Endodermal cell (in vitro differentiated cells): ENCODE measurements around the gene MNAT1. TPM values are rescaled to one million over a fixed set of nuclear protein-coding genes. Genes with fewer than 3 reads are reported as not detected.

ENCODE experiments used
- DNase-seq: peaks from one replicate; pipeline ENCODE4 v3.0.0-alpha.2; 2017
- H3K27ac ChIP-seq: 2 replicates; pipeline ENCODE4 v1.5.1; 2013; ENCODE audit warnings: mild to moderate bottlenecking, low read depth, low read length, moderate library complexity
- H3K27me3 ChIP-seq: 2 replicates; pipeline ENCODE4 v1.6.1; 2013; ENCODE audit warnings: mild to moderate bottlenecking, low read length, moderate library complexity; ENCODE audit not compliant: insufficient read depth, control insufficient read depth, poor library complexity, severe bottlenecking
- H3K36me3 ChIP-seq: 2 replicates; pipeline ENCODE4 v1.7.0; 2013; ENCODE audit warnings: mild to moderate bottlenecking, low read length, moderate library complexity; ENCODE audit not compliant: control insufficient read depth, insufficient read depth
- H3K4me1 ChIP-seq: one replicate; pipeline ENCODE4 v1.7.0; 2013; ENCODE audit warnings: low read length; ENCODE audit not compliant: control insufficient read depth, insufficient read depth
- H3K4me3 ChIP-seq: 2 replicates; pipeline ENCODE4 v1.5.1; 2013; ENCODE audit warnings: mild to moderate bottlenecking, low read length, moderate library complexity
- H3K9ac ChIP-seq: 2 replicates; pipeline ENCODE4 v1.6.1; 2013; ENCODE audit warnings: mild to moderate bottlenecking, low read length, moderate library complexity; ENCODE audit not compliant: poor library complexity, severe bottlenecking; ENCODE audit errors: extremely low read depth
- H3K9me3 ChIP-seq: 2 replicates; pipeline ENCODE4 v1.6.1; 2013; ENCODE audit warnings: mild to moderate bottlenecking, low read length, moderate library complexity; ENCODE audit not compliant: control insufficient read depth
- H3K27ac Mint-ChIP-seq: 2 replicates; pipeline ENCODE4 v1.8.0; 2020; ENCODE audit warnings: mixed read lengths
- H3K27me3 Mint-ChIP-seq: 2 replicates; pipeline ENCODE4 v1.8.0; 2021; ENCODE audit warnings: mild to moderate bottlenecking, mixed read lengths; ENCODE audit not compliant: insufficient read depth
- H3K36me3 Mint-ChIP-seq: 2 replicates; pipeline ENCODE4 v1.8.0; 2020; ENCODE audit warnings: low read depth, mixed read lengths
- H3K4me1 Mint-ChIP-seq: 2 replicates; pipeline ENCODE4 v1.8.0; 2020; ENCODE audit warnings: mixed read lengths
- H3K4me3 Mint-ChIP-seq: 2 replicates; pipeline ENCODE4 v1.8.0; 2020; ENCODE audit warnings: mild to moderate bottlenecking, moderate library complexity, mixed read lengths
- H3K9me3 Mint-ChIP-seq: 2 replicates; pipeline ENCODE4 v1.8.0; 2020; ENCODE audit warnings: mild to moderate bottlenecking, mixed read lengths
- CTCF ChIP-seq: fragments of 200-600 bp; sonication (generic); conservative IDR thresholded peaks from 2 replicates; pipeline ENCODE4 v1.5.0; 2021; ENCODE audit warnings: antibody characterized with exemption, mild to moderate bottlenecking
- WGBS, 2 experiments: methylation state at CpG; one replicate each; pipeline versions ENCODE4 v1.1.5 to v1.1.7; 2013; ENCODE audit warnings: missing lambda C conversion rate in 2 of 2, mixed read lengths in 1 of 2; ENCODE audit not compliant: insufficient coverage in 1 of 2, insufficient read length in 1 of 2; 5-methylcytosine and 5-hydroxymethylcytosine counted together
- total RNA-seq, 2 donors: library from RNA; stranded (reverse); fragmentation: NEBNext Ultra II Directional in 1 of 2; extraction: Animal tissue kit (Norgen Biotek cat#: 25700) in 1 of 2; gene quantifications; 2 replicates in 1 of 2; 3 replicates in 1 of 2; pipeline ENCODE4 v1.2.1, GENCODE V29; 2021

The MNAT1 gene
- total RNA-seq, 2 donors from 2014 or later, result 36.8 to 42.6 TPM

- no peaks in the 10 kb centered on the region for H3K27me3 ChIP-seq
- H3K27me3 Mint-ChIP-seq, result no peaks in the 10 kb centered on the region
- H3K27ac Mint-ChIP-seq, result no peak overlapping the region
- H3K36me3 ChIP-seq, result no peaks in the 10 kb centered on the region
- H3K36me3 Mint-ChIP-seq, result no peaks in the 10 kb centered on the region
- no peaks in the 10 kb centered on the region for H3K9me3 Mint-ChIP-seq
- H3K4me1 ChIP-seq, result no peaks in the 10 kb centered on the region
- H3K9ac ChIP-seq, result no peak overlapping the region
- no peak overlapping the region for H3K27ac ChIP-seq
- no peak for DNase-seq
- no peak overlapping the region for H3K4me3 Mint-ChIP-seq
- H3K4me1 Mint-ChIP-seq, result peaks cover 10% of the 10 kb centered on the region
- TF ChIP-seq CTCF, result no peak
- WGBS, 2 experiments, result 94 to 100% methylated on average over 1 of the region's 1 CpG
- no peaks in the 10 kb centered on the region for H3K9me3 ChIP-seq
- H3K4me3 ChIP-seq, result no peak overlapping the region
Measured at GRCh38 chr14:60945984-60946383, 211.4 kb downstream of the MNAT1 start.

DNA sequence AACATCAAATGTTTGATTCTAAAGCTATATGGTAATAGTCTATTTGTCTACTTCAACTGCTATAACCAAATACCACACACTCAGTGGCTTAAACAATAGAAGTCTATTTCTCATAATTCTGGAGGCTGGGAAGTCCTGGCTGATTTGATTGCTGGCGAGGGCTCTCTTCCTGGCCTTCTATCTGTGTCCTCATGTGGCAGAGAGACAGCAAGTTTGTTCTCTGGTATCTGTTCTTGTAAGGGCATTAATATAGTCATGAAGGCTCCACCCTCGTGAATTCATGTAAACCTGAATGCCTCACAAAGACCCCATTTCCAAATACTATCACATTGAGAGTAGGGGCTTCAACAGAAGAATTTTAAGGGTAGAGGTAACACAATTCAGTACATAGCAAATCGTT, 212.2 kb downstream of the MNAT1 start:
- H3K9me3 Mint-ChIP-seq, result no peaks in the 10 kb centered on the region
- WGBS, 2 experiments, result 91% methylated on average over 3 of the region's 3 CpGs; no CpG with 5 or more reads in 1 of the 2 experiments
- H3K27me3 Mint-ChIP-seq, result no peaks in the 10 kb centered on the region

DNA sequence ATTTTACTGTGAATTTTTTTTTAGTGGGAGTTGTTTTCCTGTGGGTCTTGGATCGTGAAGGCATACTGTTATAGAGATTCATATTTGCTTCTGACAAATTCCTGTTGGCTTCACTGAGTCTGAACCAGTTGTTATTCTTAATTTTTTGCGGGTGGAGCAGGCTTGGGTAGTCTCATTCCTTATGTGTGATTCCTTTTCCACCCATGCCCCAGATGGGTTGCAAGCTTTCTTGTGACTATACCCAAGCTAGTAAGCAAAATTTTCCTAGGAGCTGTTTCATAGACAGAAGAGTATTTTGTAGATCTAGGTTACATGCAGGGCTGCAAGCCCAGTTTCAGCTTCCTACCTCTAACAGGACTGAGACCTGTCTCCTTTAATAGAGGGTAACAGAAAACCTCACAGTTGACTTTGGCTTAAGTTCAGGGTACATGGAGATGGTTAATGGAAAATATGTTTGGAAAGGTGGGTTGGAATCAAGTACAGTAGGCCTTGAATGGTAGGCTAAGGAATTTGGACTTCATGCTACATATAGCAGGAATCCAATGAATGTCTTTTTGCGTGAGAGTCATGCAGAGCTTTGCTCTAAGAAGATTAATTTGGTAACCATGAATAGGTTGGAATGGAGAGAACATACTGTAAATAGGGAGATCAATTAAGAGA, 217.3 kb downstream of the MNAT1 start:
- WGBS, 2 experiments, result 95 to 100% methylated on average over 1 to 2 of the region's 3 CpGs
- TF ChIP-seq CTCF, result no peak

More for the DNA sequence above, 212.2 kb downstream of the MNAT1 start:
- no peak for TF ChIP-seq CTCF
- H3K4me1 ChIP-seq, result no peaks in the 10 kb centered on the region
- no peak overlapping the region for H3K4me3 ChIP-seq
- no peak overlapping the region for H3K27ac Mint-ChIP-seq
- no peak overlapping the region for H3K9ac ChIP-seq
- no peaks in the 10 kb centered on the region for H3K27me3 ChIP-seq
- no peaks in the 10 kb centered on the region for H3K36me3 Mint-ChIP-seq
- DNase-seq, result no peak
- no peak overlapping the region for H3K27ac ChIP-seq
- H3K9me3 ChIP-seq, result no peaks in the 10 kb centered on the region
- no peaks in the 10 kb centered on the region for H3K36me3 ChIP-seq
- peaks cover 10% of the 10 kb centered on the region for H3K4me1 Mint-ChIP-seq
- H3K4me3 Mint-ChIP-seq, result no peak overlapping the region

More for the DNA sequence above, 217.3 kb downstream of the MNAT1 start:
- Histone ChIP-seq H3K4me1 (no peaks in the 10 kb centered on the region), H3K9ac (no peak overlapping the region), H3K27me3 (no peaks in the 10 kb centered on the region), H3K36me3 (no peaks in the 10 kb centered on the region), H3K27ac (no peak overlapping the region), H3K4me3 (no peak overlapping the region), H3K9me3 (peaks cover 33% of the 10 kb centered on the region)
- Mint-ChIP-seq H3K36me3 (peaks cover 15% of the 10 kb centered on the region), H3K27ac (no peak overlapping the region), H3K9me3 (peaks cover 23% of the 10 kb centered on the region), H3K27me3 (no peaks in the 10 kb centered on the region), H3K4me1 (no peaks in the 10 kb centered on the region), H3K4me3 (no peak overlapping the region)
- no peak for DNase-seq
